ENCODE measurements around the gene DLL1. TPM values are rescaled to one million over a fixed set of nuclear protein-coding genes. Genes with fewer than 3 reads are reported as not detected.

DLL1 gene
- total RNA-seq, 1 experiment from 2014 or later = 2.8 TPM

DNA sequence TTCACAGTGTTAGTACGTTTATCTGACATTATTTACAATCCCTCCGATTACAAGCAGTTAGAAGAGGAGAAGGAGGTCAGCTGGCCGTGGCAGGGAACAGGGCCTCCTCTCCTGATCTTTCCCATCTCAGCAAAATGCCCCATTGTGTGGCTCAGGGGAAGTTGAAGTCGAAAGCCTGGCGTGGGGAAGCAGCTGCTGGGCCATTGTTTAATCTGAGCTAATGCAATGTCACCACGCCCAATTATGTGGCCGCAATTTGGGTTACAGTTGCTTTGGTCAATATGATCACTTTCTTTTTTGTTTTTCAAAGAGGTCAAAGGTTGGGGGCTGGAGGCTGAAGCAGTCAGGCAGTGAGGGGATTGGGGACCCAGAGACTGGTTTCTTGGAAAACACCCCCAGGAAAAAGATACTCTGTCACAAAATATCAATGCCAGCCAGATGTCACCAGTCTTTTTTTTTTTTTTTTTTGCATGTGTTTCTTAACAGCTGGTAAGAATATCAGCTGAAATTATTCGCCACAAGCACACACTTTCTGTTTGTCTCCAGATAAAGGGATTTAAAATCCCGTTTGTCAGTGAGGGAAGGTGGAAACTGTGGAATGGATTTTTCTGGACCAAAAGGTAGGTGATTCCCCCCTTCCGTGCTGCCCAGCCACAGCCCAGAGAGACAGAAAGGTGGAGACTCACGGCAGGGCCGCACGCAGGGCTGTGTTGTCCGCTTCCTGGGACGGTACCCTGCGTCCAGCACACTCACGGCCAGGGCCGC is 24.6 kb downstream of the DLL1 start:
- Histone ChIP-seq H4K20me1 (ENCODE audit: control insufficient read depth, insufficient read depth, insufficient read length) (no peaks in the 10 kb centered on the region), H2BK120ac (ENCODE audit: low read depth, low read length, poor library complexity, severe bottlenecking) (no peak overlapping the region), H4K8ac (replicated peaks; ENCODE audit: insufficient read length, low read depth, low read length) (no peak overlapping the region), H3K14ac (ENCODE audit: insufficient read depth, low read length) (no peak overlapping the region), H3K79me2 (ENCODE audit: insufficient read depth, low read length) (no peaks in the 10 kb centered on the region), H3K18ac (ENCODE audit: insufficient read length, low read depth, low read length) (no peak overlapping the region), H3T11ph (ENCODE audit: low read length) (no peak overlapping the region), H2BK5ac (ENCODE audit: insufficient read length, low read length) (no peak overlapping the region), H3K23me2 (ENCODE audit: insufficient read length, low read depth, low read length, poor library complexity, severe bottlenecking) (no peaks in the 10 kb centered on the region), H3K79me1 (ENCODE audit: insufficient read depth, low read depth, low read length, poor library complexity, severe bottlenecking) (no peaks in the 10 kb centered on the region), H2BK20ac (ENCODE audit: low read depth, low read length, poor library complexity, severe bottlenecking) (no peak overlapping the region), H2BK15ac (ENCODE audit: low read depth, low read length) (no peak overlapping the region), H4K5ac (ENCODE audit: insufficient read length, low read depth, low read length) (no peak overlapping the region), H3K56ac (ENCODE audit: insufficient read length, low read depth, low read length) (no peak overlapping the region), H3K4me1 (ENCODE audit: insufficient read depth, low read length) (no peaks in the 10 kb centered on the region), H3K23ac (ENCODE audit: insufficient read length, low read depth, low read length) (no peak overlapping the region), H2BK12ac (ENCODE audit: insufficient read length, low read depth, low read length) (no peak overlapping the region), H3K4me2 (ENCODE audit: insufficient read depth, insufficient read length, low read length) (no peak overlapping the region), H3K27ac (ENCODE audit: insufficient read length, low read depth, low read length) (no peak overlapping the region), H3K4ac (ENCODE audit: low read depth, low read length) (no peak overlapping the region), H2AFZ (ENCODE audit: low read length) (no peak overlapping the region), H3K27me3 (ENCODE audit: insufficient read depth, low read length) (no peaks in the 10 kb centered on the region), H3K9ac (ENCODE audit: extremely low read depth, insufficient read length, low read length) (no peak overlapping the region), H2AK5ac (ENCODE audit: insufficient read length, low read length) (no peak overlapping the region), H4K91ac (ENCODE audit: insufficient read length, low read depth, low read length) (no peak overlapping the region), H3K9me3 (ENCODE audit: control insufficient read depth, low read depth, low read length) (no peaks in the 10 kb centered on the region)
- no peaks in the 10 kb centered on the region; a peak in 1 of 5 replicates for H3K9me3 Mint-ChIP-seq
- TF ChIP-seq, protein P1, sequence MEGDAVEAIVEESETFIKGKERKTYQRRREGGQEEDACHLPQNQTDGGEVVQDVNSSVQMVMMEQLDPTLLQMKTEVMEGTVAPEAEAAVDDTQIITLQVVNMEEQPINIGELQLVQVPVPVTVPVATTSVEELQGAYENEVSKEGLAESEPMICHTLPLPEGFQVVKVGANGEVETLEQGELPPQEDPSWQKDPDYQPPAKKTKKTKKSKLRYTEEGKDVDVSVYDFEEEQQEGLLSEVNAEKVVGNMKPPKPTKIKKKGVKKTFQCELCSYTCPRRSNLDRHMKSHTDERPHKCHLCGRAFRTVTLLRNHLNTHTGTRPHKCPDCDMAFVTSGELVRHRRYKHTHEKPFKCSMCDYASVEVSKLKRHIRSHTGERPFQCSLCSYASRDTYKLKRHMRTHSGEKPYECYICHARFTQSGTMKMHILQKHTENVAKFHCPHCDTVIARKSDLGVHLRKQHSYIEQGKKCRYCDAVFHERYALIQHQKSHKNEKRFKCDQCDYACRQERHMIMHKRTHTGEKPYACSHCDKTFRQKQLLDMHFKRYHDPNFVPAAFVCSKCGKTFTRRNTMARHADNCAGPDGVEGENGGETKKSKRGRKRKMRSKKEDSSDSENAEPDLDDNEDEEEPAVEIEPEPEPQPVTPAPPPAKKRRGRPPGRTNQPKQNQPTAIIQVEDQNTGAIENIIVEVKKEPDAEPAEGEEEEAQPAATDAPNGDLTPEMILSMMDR (conservative IDR thresholded peaks at IDR 0.05) = no peak
- peaks cover 21 to 27% of the 10 kb centered on the region in 2 experiments for H3K4me1 Mint-ChIP-seq
- no peak for DNase-seq
- H3K4me3 Mint-ChIP-seq = no peak overlapping the region
- no CpG with 5 or more reads among the region's 18 CpGs for WGBS (ENCODE audit: extremely low coverage, insufficient read length, low lambda C conversion rate)
- H3K27ac Mint-ChIP-seq = peak overlapping the region in 2 of 3 experiments; percentile 42 to 62; a peak in 2 of 7 replicates
- H3K27me3 Mint-ChIP-seq (ENCODE audit: low read depth) = peaks cover 2% of the 10 kb centered on the region
- no peaks in the 10 kb centered on the region for H3K36me3 Mint-ChIP-seq (ENCODE audit: insufficient read depth in 1 of 3, low read depth in 3 of 3)
